ENCODE results near the gene CBY1.
A peak's percentile ranks its signal among the peaks of the same experiment; 100 is the strongest.

DNA sequence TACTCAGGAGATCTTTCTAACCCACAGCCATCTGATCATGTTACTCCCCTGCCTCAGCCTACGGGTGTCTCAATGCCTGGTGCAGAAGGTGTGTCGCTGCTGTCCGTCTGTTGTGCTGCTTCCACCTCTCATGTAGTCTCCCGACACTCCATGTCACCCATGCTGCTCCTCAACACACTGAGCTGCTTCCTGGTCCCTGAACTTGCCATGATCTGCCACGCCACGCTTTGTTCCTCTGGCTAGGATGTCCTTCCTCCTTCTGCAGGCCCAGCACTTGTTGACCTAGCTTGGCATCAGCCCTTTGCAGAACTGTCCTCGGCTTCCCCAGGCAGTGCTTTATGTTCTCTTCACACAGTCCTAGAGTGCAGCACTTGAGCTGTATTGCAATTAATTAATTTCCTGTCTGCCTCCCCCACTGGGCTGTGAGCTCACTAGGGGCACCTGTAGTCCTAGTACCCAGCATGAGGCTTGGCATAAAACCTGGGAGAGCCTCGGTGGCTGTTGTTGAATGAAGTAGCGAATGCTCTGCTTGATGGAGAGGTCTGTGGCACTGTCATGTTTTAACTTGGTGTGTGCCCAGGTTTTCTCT is 58.8 kb downstream of the CBY1 start:
- peak; percentile 22 for TF ChIP-seq POLR2A (IDR thresholded peaks at IDR 0.05; ENCODE audit: low read length)
- TF ChIP-seq GATA1 (IDR thresholded peaks at IDR 0.05; ENCODE audit: low read depth, low read length) = no peak

Measured in erythroblast (primary cell).